ENCODE measurements around the gene ICAM4.
"Not testable (repeated sequence)": the region's sequence is repeated elsewhere in the genome, so short reads cannot be mapped to it uniquely, and the experiment has no call there.

The ICAM4 gene, protein sequence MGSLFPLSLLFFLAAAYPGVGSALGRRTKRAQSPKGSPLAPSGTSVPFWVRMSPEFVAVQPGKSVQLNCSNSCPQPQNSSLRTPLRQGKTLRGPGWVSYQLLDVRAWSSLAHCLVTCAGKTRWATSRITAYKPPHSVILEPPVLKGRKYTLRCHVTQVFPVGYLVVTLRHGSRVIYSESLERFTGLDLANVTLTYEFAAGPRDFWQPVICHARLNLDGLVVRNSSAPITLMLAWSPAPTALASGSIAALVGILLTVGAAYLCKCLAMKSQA

DNA sequence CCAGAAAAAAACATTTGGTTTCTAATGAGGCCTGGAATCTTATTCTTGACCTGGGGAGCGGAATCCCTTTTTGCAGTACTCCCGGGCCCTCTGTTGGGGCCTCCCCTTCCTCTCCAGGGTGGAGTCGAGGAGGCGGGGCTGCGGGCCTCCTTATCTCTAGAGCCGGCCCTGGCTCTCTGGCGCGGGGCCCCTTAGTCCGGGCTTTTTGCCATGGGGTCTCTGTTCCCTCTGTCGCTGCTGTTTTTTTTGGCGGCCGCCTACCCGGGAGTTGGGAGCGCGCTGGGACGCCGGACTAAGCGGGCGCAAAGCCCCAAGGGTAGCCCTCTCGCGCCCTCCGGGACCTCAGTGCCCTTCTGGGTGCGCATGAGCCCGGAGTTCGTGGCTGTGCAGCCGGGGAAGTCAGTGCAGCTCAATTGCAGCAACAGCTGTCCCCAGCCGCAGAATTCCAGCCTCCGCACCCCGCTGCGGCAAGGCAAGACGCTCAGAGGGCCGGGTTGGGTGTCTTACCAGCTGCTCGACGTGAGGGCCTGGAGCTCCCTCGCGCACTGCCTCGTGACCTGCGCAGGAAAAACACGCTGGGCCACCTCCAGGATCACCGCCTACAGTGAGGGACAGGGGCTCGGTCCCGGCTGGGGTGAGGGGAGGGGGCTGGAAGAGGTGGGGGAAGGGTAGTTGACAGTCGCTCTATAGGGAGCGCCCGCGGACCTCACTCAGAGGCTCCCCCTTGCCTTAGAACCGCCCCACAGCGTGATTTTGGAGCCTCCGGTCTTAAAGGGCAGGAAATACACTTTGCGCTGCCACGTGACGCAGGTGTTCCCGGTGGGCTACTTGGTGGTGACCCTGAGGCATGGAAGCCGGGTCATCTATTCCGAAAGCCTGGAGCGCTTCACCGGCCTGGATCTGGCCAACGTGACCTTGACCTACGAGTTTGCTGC is at the start of gene ICAM4:
ICAM4 (plus strand) TSS at position 153 of the 935 bp plus-strand sequence; CDS start at position 211, 58 bp downstream.
- DNase-seq: peak; percentile 93

DNA sequence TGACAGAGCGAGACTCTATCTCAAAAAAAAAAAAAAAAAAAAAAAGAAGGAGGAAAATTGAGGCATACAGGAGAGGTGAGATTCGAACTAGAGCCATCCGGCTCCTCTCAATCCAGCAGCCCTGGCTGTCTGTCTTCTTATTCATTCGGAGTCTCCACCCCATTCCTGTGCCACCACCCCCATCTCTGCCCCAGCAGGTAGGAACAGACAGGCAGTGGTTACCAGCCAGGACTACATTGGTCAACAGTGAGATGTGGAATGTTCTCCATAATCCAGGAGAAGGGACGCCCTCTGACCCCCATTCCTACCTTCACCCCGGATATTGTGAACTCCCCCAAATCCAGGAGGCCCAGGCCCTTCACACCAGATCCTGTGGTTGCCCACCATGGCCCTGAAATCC is 49.1 kb upstream of the ICAM4 start:
- DNase-seq: no peak

DNA sequence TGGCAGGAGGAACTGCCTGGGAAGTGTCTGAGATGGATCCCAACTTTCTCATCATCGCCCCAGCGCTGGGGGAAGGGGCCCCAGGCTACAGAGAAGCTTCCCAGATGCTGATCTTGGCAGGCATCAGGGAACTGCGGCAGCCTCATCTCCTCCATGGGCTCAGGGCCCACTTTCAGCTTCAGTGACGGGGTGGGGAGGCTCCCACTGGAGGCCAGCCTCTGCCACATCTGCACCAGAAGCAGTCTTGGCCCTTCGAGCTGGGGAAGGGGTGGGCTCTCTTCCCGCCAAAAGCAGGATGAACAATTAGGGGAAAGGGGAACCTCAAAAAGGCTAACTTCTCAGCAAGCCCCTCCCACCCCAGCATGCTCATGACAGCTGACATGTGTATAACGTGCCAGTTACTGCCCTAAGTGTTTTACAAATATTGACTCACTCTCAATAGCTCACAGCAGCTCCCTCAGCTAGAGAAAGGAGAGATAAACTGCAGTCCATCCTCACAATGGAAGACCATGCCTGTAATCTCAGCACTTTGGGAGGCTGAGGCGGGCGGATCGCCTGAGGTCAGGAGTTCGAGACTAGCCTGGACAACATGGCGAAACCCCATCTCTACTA is 48.5 kb upstream of the ICAM4 start:
- DNase-seq: no peak

DNA sequence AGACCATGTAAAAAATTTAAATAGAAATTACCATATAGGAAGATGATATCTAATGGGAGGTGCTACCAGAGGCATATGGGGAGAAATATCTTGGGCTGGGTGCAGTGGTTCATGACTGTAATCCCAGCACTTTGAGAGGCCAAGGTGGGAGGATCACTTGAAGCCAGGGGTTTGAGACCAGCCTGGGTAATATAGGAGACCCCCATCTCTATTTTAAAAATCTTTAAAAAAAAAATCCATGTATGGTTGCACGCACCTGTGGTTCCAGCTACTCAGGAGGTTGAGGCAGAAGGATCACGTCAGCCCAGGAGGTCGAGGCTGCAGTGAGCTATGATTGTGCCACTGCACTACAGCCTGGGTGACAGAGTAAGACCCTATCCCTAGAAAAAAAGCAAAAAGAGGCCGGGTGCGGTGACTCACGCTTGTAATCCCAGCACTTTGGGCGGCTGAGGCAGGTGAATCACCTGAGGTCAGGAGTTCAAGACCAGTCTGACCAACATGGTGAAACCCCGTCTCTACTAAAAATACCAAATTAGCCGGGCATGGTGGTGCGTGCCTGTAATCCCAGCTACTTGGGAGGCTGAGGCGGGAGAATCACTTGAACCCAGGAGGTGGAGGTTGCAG is 44.8 kb upstream of the ICAM4 start:
- DNase-seq: not testable (repeated sequence)

DNA sequence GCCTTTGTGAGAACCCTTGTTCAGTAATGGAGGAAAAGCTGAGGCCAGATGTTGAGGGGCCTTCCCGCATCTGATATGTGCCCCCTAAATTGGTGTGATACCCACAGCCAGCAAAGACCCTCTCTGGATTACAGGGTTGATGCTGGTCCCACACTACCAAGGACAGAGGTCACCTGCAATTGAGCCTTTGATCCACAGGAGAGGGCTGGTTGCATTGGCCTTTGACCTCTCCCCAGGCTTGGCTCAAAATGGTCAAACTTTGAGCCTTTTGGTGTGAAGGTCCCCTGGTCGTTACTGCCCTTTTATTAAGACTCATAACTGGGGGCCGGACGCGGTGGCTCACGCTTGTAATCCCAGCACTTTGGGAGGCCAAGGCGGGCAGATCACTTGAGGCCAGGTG is 43.1 kb upstream of the ICAM4 start:
- DNase-seq: no peak

DNA sequence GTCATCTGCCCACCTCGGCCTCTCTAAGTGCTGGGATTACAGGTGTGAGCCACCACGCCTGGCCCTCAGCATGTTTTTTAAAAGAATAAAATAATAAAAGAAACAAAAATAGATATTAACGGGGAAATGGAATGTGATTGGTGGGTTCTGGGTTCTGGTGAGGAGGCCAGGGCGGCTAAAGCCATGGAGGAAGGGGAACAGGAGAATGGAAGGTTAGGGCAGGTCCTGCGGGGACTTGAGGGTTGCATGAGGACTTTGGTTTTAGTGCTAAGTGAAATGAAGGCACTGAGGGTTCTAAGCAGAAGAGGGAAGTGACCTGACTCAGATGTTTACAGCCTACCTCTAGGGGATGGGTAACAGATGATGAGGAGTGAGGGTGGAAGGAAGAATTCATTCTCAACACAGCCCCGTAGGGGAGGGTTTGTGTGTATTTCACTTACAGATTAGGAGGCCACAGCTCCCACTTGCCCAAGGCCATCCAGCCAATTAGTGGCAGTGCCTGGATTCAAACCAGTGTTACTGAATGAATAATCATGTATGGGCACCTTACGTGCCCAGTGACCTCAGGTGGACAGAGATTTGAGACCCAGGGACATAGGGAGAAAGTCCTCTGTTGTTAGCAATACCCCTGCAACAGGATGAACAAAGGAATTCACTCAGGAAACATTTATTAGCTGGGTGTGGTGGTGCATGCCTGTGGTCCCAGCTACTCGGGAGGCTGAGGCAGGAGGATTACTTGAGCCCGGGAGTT is 41.4 kb upstream of the ICAM4 start:
- DNase-seq: no peak

DNA sequence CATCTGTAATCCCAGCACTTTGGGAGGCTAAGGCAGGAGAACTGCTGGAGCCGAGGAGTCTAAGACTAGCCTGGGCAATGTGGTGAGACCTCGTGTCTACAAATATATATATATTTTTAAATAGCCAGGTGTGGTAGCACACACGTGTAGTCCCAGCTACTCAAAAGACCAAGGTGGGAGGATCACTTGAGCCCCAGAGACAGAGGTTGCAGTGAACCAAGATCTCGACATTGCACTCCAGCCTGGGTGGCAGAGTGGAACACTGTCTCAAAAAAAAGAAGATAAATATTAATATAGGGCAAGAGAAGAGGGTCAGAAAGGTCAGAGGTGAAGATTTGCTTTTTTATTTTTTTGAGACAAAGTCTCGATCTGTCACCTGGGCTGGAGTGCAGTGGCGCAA is 40.2 kb upstream of the ICAM4 start:
- DNase-seq: no peak

DNA sequence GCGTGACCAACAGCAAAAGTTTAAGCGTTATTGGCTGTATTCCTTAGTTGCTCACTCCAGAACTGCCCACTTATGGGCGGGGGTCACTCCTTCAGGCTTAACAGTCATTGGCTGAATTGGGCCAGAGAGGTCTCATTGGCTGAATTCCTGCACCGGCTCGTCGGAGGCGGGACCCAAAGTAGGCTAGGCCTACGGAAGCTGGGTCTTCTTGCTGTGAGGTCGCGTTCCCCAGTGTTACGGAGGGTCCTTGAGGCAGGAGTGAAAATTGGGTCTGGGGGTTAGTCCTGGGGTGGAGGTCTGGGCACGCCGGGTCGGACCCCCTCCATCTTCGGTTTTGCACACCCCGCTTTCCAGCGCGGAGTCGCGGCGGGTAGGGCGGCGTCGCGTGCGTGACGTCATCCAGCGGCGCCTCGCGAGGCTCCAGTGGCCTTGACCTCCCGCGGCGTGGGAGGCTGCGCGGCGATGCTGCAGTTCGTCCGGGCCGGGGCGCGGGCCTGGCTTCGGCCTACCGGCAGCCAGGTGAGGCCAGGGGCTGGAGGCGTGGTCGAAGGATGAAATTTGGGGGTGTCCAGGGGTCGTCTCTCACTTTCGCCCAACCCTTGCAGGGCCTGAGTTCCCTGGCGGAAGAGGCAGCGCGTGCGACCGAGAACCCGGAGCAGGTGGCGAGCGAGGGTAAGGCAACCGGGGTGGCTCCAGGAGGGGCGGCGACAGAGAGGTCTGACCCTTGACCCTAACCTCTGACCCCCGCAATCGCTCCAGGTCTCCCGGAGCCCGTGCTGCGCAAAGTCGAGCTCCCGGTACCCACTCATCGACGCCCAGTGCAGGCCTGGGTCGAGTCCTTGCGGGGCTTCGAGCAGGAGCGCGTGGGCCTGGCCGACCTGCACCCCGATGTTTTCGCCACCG is 34.7 kb upstream of the ICAM4 start, which contains the start of gene MRPL4:
MRPL4 (plus strand) TSS at position 423 of the 903 bp plus-strand sequence; CDS start at position 463, 40 bp downstream.
- peak; percentile 95 for DNase-seq

DNA sequence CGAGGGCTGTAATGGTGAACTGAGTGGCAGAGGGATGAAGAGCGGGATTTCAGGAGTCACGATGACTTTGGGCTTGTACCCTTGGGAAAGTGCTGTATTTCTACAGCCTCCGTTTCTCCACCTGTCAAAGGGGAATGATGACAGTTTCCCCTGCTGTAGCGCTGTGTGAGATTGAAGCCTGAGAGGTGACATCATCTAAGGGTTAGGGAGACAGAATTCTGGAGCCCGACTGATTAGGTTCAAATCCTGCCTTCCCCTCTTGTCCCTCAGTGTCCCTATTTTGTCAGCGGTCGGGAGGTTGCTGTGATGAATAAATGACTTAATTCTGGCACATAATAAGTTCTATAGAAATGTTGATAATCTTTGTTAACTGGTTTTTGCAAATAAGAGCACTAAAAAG is 34.0 kb upstream of the ICAM4 start:
- no peak for DNase-seq

DNA sequence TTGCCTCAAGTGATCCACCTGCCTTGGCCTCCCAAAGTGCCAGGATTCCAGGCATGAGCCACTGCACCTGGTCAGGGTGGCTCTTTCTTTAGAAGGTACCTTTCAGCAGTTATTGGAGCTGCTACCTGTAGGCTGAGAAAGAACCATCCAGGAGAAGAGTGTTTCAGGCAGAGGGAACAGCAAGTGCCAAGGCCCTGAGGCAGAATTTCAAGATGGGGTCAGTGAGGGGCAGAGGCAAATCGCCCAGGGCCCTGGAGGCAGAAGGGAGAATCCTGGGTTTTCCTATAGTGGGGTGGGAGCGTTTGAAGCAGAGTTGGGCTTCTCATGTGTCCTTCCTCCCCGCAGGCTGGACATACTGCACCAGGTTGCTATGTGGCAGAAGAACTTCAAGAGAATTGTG is 32.5 kb upstream of the ICAM4 start:
- DNase-seq: no peak

DNA sequence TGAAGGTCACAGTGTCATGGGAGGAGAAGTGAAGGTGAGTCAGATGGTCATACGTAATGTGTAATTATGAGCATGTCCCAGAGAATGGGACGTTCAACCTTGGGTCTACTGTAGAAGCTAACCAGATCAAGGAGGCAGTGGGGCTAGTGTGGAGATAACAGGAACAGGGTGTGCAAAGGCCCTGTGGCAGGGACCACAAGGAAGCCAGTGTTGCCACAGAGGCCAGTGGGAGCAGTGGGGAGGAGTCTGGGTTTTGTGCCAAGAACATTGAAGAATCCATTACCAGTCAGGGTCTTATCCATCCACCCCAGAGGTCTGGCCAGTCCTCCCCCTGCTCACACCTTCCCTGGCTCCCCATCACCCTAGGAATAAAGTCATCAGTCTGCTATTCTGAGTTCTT is 31.4 kb upstream of the ICAM4 start:
- DNase-seq: no peak

DNA sequence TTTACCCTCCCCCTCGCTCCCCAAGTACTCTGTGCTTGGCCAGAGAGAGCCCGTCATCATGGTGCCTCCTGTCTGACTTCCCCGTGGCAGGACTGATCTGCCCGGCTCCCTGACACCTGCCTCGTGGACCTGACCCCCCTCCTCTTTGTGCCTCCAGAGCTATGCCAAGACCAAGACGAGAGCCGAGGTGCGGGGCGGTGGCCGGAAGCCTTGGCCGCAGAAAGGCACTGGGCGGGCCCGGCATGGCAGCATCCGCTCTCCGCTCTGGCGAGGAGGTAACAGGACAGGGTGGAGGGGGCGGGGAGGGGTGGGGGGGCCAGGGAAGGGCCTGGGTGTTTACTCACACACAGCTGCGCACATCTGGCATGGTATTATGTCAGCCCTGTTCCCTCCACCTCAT is 30.2 kb upstream of the ICAM4 start:
- DNase-seq: no peak

DNA sequence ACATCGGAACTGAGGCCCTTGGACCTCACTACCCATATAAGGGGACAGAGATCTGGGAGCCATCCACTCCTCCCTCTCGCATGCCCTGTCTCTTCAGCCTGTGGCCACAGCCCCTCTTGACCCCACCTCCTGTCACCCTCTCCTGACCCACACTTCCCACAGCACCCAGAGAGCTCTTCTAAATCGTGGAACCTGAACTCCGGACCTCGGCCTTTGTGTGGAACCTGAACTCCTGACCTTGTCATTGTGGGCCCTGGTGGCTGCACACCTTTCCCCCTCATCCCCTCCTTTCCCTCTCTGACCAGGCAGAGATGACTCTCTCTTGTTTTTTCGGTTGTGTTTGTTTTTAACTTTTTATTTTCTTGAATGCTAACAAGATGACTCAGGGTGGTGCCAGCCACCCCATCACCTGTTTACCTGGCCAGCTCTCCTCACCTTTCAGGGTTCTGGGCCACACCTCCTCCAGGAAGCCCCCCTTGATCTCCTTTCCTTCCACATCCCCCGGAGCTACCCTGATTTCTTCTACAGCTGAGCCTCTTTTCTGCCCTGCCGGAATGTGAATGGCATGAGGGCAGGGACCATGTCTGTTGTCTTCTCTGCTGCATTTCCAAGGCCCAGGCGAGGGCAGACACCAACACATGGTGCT is 29.7 kb upstream of the ICAM4 start:
- DNase-seq: no peak

DNA sequence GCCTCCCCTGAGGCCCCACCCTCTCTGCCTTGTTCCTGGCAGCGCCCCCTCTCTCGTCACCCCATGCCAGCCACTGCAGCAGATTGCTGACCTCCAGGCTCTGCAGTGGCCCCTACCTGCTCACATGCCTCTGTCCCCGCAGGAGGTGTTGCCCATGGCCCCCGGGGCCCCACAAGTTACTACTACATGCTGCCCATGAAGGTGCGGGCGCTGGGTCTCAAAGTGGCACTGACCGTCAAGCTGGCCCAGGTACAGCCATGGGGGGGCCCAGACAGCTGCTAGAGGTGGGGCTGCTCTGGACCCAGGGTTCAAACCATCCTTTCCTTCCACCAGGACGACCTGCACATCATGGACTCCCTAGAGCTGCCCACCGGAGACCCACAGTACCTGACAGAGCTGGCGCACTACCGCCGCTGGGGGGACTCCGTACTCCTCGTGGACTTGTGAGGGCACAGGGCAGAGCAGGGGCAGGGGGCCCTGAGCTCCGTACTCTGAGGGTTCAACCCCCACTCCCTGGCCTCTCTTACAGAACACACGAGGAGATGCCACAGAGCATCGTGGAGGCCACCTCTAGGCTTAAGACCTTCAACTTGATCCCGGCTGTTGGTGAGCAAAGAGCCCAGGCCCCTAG is 28.6 kb upstream of the ICAM4 start:
- DNase-seq: no peak

DNA sequence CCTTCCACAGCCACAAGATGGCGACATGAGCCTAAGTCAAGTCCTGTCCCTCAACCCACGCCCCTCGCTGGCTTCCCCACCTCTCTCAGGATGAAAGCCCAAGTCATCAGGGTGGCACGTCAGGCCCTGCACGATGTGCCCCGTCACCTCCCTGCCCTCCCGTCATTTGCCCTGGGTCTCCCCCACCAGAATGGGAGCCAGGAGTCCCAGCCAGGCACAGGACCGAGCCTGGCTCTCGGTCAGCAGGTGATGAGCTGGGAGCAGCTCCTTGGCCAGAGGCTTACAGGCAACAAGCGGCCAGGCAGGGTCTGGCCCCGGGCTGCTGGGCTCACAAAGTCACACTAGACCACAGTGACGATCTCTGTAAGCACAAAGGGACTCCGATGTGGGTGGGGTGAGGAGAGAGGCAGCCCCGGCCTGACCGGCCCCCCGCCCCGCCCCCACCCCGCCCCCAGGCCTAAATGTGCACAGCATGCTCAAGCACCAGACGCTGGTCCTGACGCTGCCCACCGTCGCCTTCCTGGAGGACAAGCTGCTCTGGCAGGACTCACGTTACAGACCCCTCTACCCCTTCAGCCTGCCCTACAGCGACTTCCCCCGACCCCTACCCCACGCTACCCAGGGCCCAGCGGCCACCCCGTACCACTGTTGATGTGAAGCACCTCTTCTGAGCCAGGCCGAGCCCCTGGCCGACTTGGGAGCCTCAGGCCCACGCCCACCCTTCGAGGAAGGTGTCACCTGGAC is 27.4 kb upstream of the ICAM4 start:
- no peak for DNase-seq

DNA sequence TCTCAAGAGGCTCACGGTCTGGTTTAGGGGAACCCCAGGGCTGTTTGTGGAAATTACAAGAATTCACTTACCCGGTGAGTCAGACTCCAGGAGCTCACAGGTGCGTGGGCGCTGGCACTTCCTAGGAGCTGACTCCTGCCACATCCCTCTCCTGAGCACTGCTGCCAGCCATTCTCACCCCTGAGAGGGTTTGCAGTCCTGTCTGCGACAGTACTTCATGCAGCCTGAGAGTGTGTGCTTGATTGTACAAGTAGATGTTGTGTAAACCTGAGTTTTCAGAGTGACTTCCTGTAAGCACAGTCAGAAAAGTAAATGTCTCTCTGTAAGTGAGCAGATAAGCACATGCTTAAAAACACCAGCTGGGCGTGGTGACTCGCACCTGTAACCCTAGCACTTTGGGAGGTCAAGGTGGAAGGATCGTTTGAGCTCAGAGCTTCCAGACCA is 26.6 kb upstream of the ICAM4 start:
- no peak for DNase-seq

DNA sequence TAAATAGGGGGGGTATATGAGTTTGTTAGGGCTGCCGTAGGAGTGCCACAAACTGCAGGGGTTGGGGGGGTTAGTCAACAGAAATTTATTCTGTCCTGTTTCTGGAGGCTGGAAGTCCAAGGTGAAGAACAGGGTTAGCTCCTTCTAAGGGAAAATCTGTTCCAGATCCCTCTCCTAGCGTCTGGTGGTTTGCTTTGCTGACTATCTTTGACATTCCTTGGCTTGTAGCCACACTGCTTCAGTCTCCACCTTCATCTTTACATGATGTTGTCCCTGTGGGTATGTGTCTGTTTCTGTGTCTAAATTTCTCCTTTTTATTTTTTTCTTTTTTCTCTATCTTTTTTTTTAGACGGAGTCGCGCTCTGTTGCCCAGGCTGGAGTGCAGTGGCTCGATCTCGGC is 24.0 kb upstream of the ICAM4 start:
- DNase-seq: no peak

DNA sequence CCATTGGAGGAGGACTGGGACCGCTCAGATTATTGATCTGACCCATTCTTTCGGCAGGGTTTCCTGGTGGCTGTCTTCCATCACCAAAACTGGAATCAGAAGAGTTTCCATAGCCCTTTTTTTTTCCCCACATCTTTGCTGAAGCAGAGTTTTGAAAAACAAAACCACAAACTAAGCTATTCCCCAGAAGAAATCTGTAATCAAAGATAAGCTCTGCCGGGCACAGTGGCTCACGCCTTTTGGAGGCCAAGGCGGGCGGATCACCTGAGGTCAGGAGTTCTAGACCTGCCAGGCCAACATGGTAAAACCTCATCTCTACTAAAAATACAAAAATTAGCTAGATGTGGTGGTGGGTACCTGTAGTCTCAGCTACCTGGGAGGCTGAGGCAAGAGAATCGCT is 20.0 kb upstream of the ICAM4 start:
- DNase-seq: no peak

DNA sequence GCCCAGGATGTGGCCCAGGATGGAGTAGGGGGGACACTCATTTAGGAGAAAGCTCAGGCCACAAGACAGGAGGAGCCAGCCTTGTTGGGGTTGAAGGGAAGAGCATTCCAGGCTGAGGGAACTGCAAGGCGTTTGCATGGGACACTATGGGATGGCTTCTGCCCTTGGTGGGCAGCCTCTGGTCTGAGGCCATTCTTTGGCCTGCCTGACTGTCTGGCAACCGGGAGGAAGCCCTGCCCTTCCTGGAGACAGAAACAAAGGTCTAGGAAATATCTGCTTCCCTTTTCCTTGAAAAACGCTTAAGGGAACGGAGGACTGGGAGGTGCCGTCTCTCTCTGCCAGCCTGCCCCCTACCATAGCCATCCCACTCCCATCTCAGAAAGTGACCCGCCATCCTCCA is 18.7 kb upstream of the ICAM4 start:
- no peak for DNase-seq

Measured in GF-D8 (cell line).